GM21381 (cell line): ENCODE results near the gene C16orf95.
"Not testable (repeated sequence)": the region's sequence is repeated elsewhere in the genome, so short reads cannot be mapped to it uniquely, and the experiment has no call there.

Experiments
- ATAC-seq: cut with Tn5 transposase; IDR thresholded peaks from one replicate; pipeline ENCODE4 v1.9.1; 2021; ENCODE audit warnings: mild to moderate bottlenecking, moderate library complexity; ENCODE audit not compliant: unreplicated experiment

Gene C16orf95, protein sequence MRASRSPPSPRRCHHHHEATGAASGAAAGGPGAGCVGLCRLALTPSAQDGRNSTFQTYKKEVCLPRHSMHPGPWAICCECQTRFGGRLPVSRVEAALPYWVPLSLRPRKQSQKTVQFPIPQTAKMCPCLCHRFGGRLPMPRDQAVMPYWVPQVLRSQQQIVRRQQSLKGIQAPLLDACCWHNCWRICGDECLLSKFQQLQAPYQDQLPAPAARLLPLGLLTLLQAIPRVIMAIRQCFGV

GRCh38 chr16:87316923-87317749 is at the start of gene C16orf95:
Gene C16orf95 (minus strand): TSS chr16:87317392. CDS start chr16:87317242, 150 bp downstream.
- peak; percentile 88 for ATAC-seq

GRCh38 chr16:87366930-87367329 is 49.7 kb upstream of the C16orf95 start:
- ATAC-seq: no peak

DNA sequence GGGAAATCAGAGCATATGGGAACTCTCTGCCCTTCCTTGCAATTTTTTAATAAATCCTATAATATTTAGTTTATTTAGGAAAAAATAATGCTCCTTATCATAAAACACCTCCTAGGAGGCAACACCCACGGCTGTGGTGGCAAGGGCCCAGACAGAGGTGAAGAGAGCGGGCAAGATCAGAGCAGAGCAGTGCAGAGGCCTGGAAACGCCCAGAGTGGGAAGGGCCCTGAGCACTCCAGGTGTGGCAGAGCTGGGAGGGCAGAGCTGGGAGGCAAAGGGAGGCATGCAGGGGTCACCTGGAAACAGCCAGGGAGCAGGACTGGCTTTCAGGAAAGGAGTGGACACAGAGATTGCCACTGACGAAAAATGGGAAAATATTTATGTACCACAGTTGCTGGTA is 49.1 kb upstream of the C16orf95 start:
- ATAC-seq: no peak

DNA sequence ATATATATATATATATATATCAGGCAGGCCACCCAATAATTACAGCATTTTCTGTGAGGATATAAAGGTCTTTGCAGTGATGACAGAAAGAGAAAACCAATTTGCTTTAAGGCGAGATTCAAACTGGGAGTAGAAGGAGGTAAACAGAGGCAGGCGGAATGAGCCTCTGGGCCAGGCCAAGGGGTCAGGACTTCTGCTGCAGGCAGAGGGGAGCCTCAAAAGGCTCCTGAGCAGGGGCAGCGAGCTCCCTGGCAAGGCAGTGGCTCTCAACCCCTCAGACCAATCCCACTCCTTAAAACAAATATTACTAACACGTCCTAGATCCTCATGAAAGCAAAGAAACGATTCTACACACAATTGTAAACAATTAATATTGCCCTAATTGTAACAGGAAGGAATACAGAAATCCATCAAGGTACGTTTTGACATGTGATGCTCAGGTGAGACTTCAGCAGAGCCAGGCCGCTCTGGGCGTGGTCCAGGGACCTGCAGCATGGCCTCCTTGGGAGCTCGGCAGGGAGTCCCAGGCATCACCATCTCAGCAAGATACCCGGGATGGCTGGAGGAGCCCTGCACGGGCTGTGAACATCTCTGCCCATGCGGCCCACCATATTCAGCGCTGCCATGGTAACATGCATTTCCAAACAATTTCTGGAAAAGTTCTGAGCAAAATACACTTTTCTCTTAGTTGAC is 48.0 kb upstream of the C16orf95 start:
- ATAC-seq: no peak

DNA sequence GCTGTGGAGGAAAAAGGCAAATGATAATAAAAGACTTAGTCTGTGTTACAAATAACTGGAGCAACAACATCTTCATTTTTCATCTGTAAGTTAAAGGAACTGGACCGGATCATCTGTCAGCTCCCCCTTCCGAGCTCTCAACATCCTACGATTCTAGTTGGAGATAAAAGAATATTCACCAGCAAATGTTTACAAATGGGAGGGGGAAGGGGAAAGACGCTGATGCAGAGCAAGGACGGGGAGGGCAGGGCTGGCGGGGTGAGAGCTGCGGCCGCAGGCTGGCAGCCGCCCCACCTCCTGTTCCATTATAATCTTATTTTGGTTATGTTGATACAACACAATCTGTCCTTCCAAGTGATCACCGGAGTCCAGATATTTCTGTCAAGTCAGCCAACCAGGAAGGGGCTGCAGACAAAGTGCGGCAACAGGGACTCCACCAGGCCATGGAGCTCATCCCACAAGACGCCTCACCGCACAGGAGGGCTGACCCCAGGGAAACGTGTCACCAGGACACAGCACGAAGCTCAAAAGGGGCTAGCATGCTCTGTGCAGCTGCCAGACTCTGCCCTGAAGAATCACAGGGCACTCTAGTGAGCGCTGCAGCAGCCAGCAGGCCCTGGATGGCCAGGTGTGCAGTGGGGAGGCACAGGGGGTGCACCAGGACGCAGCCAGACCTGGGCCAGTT is 46.7 kb upstream of the C16orf95 start:
- ATAC-seq: no peak

GRCh38 chr16:87362828-87363559 is 45.8 kb upstream of the C16orf95 start:
- not testable (repeated sequence) for ATAC-seq

- ATAC-seq: no peak
These were observed 44.9 kb upstream of the C16orf95 start for GRCh38 chr16:87361916-87362619.

DNA sequence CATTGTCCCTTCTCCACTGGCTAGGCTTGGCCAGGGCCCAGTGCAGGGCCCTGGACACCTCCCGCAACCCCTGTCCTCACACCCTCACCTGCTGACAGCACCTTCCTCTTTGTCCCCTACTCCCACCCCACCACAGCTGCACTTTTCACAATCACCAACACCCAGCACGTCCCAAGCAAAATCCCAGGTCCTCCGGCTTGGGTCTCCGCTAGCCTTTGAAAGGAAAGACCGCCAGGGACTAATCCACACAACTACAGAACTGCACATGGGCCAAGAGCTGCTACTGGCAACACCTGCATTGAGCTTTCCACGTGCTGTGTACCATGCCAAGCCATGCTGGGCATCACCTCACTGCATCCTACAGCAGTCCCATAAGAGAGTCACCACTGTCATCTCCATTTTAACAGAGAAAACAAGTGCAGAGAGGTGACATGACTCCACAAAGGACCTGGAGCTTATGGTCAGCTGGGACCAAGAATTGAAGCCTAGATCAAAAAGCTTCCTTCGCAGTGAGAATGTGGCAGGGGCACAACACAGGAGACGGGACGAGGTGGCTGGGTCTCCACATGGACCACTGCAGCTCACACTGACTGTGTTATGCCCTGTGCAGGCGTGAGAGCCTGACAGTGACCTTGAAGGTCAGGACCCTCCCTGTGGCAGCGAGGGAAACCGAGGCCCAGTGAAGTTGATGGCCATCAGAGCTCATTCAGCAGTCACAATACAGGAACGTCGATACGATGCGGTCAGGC is 43.8 kb upstream of the C16orf95 start:
- ATAC-seq: no peak

- no peak for ATAC-seq
These were observed 41.9 kb upstream of the C16orf95 start for GRCh38 chr16:87359121-87359520.

DNA sequence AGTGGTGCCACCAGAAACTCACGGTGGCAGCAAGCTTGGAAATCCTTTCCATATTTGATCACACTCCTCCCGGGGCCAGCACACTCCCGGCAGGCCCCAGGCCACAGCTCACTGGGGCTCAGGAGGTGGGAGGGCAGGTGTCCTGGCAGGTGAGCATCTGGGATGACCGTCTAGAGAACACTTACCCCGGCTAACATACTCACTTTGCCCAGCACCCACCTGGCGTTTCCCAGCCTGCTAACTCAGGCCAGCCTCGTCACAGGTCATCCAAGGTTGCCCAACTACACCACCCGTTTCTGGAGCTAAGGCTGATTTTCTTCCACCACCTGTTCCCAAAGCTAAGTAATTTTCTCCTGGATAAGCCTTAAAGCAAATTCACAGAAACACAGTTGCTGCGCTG is 41.5 kb upstream of the C16orf95 start:
- no peak for ATAC-seq

DNA sequence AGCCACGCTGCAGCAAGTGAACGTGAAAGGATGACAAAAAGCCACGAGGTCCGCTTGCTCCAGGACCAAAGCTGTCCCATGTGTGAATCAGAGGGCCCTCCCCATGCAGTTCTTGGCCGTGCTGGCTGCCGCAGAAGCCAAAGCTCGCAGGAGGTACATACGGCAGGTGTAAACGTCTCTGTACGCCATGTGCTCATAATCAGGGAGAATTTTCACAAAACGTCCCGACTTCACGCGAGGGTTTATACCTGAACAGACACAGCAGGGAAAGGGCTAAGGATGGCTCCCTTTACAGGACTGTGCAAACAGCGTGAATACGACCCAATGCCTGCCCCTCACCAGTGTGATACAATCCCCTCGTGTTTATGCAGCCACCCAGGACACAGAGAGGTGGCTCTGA is 41.1 kb upstream of the C16orf95 start:
- no peak for ATAC-seq

- ATAC-seq: no peak
These were observed 39.3 kb upstream of the C16orf95 start for GRCh38 chr16:87356491-87356853.

GRCh38 chr16:87353613-87354012 is 36.4 kb upstream of the C16orf95 start:
- no peak for ATAC-seq

GRCh38 chr16:87352818-87353217 is 35.6 kb upstream of the C16orf95 start:
- no peak for ATAC-seq

- no peak for ATAC-seq
These were observed 34.1 kb upstream of the C16orf95 start for GRCh38 chr16:87351320-87351698.

DNA sequence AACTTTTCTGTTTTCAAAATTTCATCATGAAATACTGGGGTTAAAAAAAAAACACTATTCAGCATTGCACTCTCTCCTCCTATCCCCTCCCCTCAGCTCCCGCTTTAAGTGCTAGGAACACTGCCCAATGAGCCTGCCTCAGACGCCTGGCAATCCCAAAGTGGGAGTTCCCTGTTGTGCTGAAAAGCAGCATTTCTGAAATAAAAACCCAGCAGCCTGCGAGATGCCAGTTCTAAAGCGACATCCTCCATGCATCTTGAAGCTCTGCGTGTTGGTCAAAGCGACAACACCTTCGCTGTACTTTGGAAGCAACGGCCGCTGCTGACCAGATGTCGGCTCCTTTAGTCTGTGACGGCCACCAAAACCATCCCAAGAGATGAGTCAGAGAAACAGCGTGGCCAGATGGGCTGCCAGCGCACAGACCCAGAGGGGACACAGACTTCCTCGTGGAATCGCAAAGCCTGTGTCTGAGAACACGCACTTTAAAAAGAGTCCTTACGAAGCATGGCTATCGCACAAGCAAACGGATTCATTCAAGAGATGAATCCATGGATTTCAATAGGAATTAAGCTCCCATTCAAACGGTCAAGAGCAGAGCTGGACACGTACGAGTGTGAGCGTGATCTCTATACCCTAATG is 33.6 kb upstream of the C16orf95 start:
- no peak for ATAC-seq

DNA sequence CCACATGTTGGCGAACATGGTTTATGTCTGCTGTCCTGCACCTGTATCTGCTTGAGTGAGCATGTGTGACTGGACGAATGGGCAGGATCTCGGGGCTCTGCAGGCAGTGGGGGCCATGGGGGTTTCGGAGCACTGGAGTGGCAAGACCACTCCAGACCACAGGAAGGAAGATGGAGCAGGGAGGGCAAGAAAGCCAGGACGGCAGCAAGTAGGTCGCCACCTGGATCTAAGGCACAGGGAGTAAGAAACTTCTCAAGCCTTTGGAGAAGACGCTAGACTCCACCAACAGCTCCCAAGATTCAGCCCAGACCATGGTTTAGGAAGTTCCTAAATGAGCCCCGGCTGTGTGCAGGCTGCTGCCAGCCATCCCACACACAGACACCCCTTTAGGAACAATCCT is 32.8 kb upstream of the C16orf95 start:
- ATAC-seq: no peak

DNA sequence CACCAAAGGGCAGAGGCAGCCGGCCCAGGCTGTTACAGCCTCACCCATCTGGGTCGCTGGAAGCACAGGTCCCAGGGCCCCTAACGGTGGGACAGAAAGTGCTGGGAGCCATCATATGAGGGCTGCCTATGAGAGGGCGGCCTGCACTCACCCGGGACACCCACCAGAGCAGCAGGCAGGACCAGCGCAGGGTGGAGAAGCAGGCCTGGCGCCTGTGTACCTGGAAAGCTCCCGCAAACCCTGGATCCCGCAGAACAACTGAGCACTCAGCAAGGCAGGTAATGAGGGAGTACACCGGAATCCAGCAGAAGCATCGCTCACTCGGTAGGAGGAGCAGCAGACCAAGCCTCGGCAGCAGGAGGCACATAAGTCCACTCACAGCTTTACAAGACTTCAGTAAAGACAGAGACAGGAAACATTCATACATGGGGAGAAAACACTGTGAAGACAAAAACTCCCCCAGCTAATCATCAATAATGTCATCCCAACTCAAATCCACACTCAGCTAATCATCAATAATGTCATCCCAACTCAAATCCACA is 31.5 kb upstream of the C16orf95 start:
- no peak for ATAC-seq
